SK-N-SH treated with all-trans-retinoic acid at 6 μM for 48 hours (cell line): ENCODE data around the gene GFRA1.
A peak's percentile ranks its signal among the peaks of the same experiment; 100 is the strongest.

Experiments
- ATAC-seq: fragments of 200-7000 bp; cut with Tn5 transposase; 3 replicates; pipeline ENCODE4 v1.9.1; 2020; ENCODE audit warnings: mild to moderate bottlenecking, moderate library complexity
- ARNTL ChIP-seq: fragments of 450-650 bp; formaldehyde crosslinking; IDR thresholded peaks from 2 replicates; pipeline ENCODE4 v1.5.0; 2020; ENCODE audit warnings: low read depth, mild to moderate bottlenecking, moderate library complexity, borderline replicate concordance
- BACH2 ChIP-seq: fragments of 250-450 bp; sonication (Bioruptor Pico); IDR thresholded peaks from 2 replicates; pipeline ENCODE4 v1.9.0; 2021; ENCODE audit warnings: mild to moderate bottlenecking, borderline replicate concordance
- CSDC2 ChIP-seq: fragments of 250-450 bp; sonication (Bioruptor Pico); IDR thresholded peaks from 2 replicates; pipeline ENCODE4 v1.5.0; 2020; ENCODE audit warnings: mild to moderate bottlenecking, moderate library complexity
- ESRRG ChIP-seq: fragments of 250-450 bp; sonication (Bioruptor Pico); IDR thresholded peaks from 2 replicates; pipeline ENCODE4 v1.6.1; 2021; ENCODE audit warnings: mild to moderate bottlenecking
- GLIS3 ChIP-seq: fragments of 250-450 bp; sonication (Bioruptor Pico); IDR thresholded peaks from 2 replicates; pipeline ENCODE4 v1.5.0; 2020; ENCODE audit warnings: mild to moderate bottlenecking, moderate library complexity
- ISL1 ChIP-seq: fragments of 250-450 bp; sonication (Bioruptor Pico); IDR thresholded peaks from 2 replicates; pipeline ENCODE4 v2.1.2; 2022; ENCODE audit warnings: mild to moderate bottlenecking, moderate library complexity
- OSR1 ChIP-seq: fragments of 250-450 bp; sonication (Bioruptor Pico); IDR thresholded peaks from 2 replicates; pipeline ENCODE4 v1.8.0; 2022; ENCODE audit warnings: moderate library complexity, mild to moderate bottlenecking, inconsistent platforms
- PPARA ChIP-seq: fragments of 250-450 bp; sonication (Bioruptor Pico); IDR thresholded peaks from 2 replicates; pipeline ENCODE4 v1.5.0; 2020; ENCODE audit warnings: mild to moderate bottlenecking, borderline replicate concordance
- RARB ChIP-seq: fragments of 250-450 bp; sonication (Bioruptor Pico); IDR thresholded peaks from 2 replicates; pipeline ENCODE4 v1.8.0; 2021; ENCODE audit warnings: mild to moderate bottlenecking, moderate library complexity
- SNAI2 ChIP-seq: fragments of 250-450 bp; sonication (Bioruptor Pico); IDR thresholded peaks from 2 replicates; pipeline ENCODE4 v1.5.0; 2020; ENCODE audit warnings: mild to moderate bottlenecking, moderate library complexity
- TCF4 ChIP-seq: fragments of 250-450 bp; sonication (Bioruptor Pico); IDR thresholded peaks from 2 replicates; pipeline ENCODE4 v1.8.0; 2021; ENCODE audit warnings: mild to moderate bottlenecking, moderate library complexity, borderline replicate concordance
- TOX ChIP-seq: fragments of 250-450 bp; sonication (Bioruptor Pico); IDR thresholded peaks from 2 replicates; pipeline ENCODE4 v1.8.0; 2021; ENCODE audit warnings: mild to moderate bottlenecking, moderate library complexity, borderline replicate concordance
- ZC3H10 ChIP-seq: fragments of 250-450 bp; sonication (Bioruptor Pico); IDR thresholded peaks from 2 replicates; pipeline ENCODE4 v1.5.1; 2021; ENCODE audit warnings: mild to moderate bottlenecking, moderate library complexity
- ZFP3 ChIP-seq: fragments of 250-450 bp; sonication (Bioruptor Pico); IDR thresholded peaks from 2 replicates; pipeline ENCODE4 v1.5.0; 2020; ENCODE audit warnings: mild to moderate bottlenecking, moderate library complexity
- ZFP30 ChIP-seq: fragments of 450-650 bp; formaldehyde crosslinking; IDR thresholded peaks from 2 replicates; pipeline ENCODE4 v1.5.0; 2022; ENCODE audit warnings: mild to moderate bottlenecking, moderate library complexity
- ZNF565 ChIP-seq: fragments of 450-650 bp; formaldehyde crosslinking; conservative IDR thresholded peaks from 2 replicates; pipeline ENCODE4 v1.5.0; 2020; ENCODE audit warnings: low read depth, mild to moderate bottlenecking, moderate library complexity
- ZNF70 ChIP-seq: fragments of 450-650 bp; formaldehyde crosslinking; IDR thresholded peaks from 2 replicates; pipeline ENCODE4 v1.5.0; 2020; ENCODE audit warnings: mild to moderate bottlenecking, moderate library complexity
- ZNF8 ChIP-seq: fragments of 450-650 bp; formaldehyde crosslinking; IDR thresholded peaks from 2 replicates; pipeline ENCODE4 v1.5.0; 2020; ENCODE audit warnings: mild to moderate bottlenecking, moderate library complexity
- TF ChIP-seq, protein P1 (sequence below): fragments of 250-450 bp; sonication (Bioruptor Pico); IDR thresholded peaks from 2 replicates; pipeline ENCODE4 v1.8.0; 2021; ENCODE audit warnings: low read depth, mild to moderate bottlenecking, moderate library complexity, borderline replicate concordance
- TF ChIP-seq, protein P2 (sequence below): fragments of 250-450 bp; sonication (Bioruptor Pico); IDR thresholded peaks from 2 replicates; pipeline ENCODE4 v1.5.0; 2020; ENCODE audit warnings: mild to moderate bottlenecking, moderate library complexity
- TF ChIP-seq, protein P3 (sequence below): fragments of 250-450 bp; sonication (Bioruptor Pico); IDR thresholded peaks from 2 replicates; pipeline ENCODE4 v1.5.1; 2020; ENCODE audit warnings: low read depth, mild to moderate bottlenecking, moderate library complexity
- TF ChIP-seq, protein P4 (sequence below): fragments of 250-450 bp; sonication (Bioruptor Pico); IDR thresholded peaks from 2 replicates; pipeline ENCODE4 v1.5.1; 2021; ENCODE audit warnings: mild to moderate bottlenecking, moderate library complexity

The GFRA1 gene

GRCh38 chr10:116080553-116080952 is 192.5 kb downstream of the GFRA1 start:
- ATAC-seq: no peak
- 0 out of 2 replicates have a peak, but pooled peaks have one; percentile 9 for TF ChIP-seq ISL1
- TF ChIP-seq BACH2: no peak

DNA sequence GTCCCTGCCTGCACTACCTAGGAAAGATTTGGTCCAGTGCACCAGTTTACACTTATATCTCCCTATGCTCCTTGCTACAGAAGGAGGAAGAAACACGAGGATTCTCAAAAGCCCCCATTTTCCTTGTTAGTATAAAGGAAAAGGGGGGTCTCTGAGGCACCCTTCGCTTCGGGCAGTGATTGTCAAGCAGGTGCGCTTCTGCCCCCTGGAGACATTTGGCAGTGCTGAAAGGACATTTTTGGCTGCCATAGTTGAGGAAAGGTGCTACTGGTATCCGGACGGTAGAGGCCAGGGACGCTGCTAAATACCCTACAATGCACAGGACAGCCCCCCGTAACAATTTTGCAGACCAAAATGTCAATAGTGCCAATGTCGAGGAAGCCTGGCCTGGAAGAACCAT is 193.7 kb downstream of the GFRA1 start:
- ATAC-seq: no peak
- TF ChIP-seq, protein P1, sequence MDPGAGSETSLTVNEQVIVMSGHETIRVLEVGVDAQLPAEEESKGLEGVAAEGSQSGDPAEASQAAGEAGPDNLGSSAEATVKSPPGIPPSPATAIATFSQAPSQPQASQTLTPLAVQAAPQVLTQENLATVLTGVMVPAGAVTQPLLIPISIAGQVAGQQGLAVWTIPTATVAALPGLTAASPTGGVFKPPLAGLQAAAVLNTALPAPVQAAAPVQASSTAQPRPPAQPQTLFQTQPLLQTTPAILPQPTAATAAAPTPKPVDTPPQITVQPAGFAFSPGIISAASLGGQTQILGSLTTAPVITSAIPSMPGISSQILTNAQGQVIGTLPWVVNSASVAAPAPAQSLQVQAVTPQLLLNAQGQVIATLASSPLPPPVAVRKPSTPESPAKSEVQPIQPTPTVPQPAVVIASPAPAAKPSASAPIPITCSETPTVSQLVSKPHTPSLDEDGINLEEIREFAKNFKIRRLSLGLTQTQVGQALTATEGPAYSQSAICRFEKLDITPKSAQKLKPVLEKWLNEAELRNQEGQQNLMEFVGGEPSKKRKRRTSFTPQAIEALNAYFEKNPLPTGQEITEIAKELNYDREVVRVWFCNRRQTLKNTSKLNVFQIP (CRISPR knock-in tag): no peak
- TF ChIP-seq SNAI2 (CRISPR knock-in tag) (no peak), CSDC2 (no peak), ZNF565 (CRISPR knock-in tag) (no peak), ISL1 (no peak), BACH2 (no peak), GLIS3 (CRISPR knock-in tag) (no peak), ESRRG (CRISPR knock-in tag) (no peak), ZFP30 (no peak), ZNF8 (CRISPR knock-in tag) (no peak), ZFP3 (CRISPR knock-in tag) (no peak), OSR1 (CRISPR knock-in tag) (no peak), ZC3H10 (no peak), TOX (CRISPR knock-in tag) (no peak), ARNTL (no peak), RARB (no peak)
- TF ChIP-seq, protein P2, sequence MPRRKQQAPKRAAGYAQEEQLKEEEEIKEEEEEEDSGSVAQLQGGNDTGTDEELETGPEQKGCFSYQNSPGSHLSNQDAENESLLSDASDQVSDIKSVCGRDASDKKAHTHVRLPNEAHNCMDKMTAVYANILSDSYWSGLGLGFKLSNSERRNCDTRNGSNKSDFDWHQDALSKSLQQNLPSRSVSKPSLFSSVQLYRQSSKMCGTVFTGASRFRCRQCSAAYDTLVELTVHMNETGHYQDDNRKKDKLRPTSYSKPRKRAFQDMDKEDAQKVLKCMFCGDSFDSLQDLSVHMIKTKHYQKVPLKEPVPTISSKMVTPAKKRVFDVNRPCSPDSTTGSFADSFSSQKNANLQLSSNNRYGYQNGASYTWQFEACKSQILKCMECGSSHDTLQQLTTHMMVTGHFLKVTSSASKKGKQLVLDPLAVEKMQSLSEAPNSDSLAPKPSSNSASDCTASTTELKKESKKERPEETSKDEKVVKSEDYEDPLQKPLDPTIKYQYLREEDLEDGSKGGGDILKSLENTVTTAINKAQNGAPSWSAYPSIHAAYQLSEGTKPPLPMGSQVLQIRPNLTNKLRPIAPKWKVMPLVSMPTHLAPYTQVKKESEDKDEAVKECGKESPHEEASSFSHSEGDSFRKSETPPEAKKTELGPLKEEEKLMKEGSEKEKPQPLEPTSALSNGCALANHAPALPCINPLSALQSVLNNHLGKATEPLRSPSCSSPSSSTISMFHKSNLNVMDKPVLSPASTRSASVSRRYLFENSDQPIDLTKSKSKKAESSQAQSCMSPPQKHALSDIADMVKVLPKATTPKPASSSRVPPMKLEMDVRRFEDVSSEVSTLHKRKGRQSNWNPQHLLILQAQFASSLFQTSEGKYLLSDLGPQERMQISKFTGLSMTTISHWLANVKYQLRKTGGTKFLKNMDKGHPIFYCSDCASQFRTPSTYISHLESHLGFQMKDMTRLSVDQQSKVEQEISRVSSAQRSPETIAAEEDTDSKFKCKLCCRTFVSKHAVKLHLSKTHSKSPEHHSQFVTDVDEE (CRISPR knock-in tag): no peak
- TF ChIP-seq, protein P3, sequence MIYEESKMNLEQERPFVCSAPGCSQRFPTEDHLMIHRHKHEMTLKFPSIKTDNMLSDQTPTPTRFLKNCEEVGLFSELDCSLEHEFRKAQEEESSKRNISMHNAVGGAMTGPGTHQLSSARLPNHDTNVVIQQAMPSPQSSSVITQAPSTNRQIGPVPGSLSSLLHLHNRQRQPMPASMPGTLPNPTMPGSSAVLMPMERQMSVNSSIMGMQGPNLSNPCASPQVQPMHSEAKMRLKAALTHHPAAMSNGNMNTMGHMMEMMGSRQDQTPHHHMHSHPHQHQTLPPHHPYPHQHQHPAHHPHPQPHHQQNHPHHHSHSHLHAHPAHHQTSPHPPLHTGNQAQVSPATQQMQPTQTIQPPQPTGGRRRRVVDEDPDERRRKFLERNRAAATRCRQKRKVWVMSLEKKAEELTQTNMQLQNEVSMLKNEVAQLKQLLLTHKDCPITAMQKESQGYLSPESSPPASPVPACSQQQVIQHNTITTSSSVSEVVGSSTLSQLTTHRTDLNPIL (CRISPR knock-in tag): no peak

GRCh38 chr10:116076621-116077020 is 196.4 kb downstream of the GFRA1 start:
- TF ChIP-seq, protein P4, sequence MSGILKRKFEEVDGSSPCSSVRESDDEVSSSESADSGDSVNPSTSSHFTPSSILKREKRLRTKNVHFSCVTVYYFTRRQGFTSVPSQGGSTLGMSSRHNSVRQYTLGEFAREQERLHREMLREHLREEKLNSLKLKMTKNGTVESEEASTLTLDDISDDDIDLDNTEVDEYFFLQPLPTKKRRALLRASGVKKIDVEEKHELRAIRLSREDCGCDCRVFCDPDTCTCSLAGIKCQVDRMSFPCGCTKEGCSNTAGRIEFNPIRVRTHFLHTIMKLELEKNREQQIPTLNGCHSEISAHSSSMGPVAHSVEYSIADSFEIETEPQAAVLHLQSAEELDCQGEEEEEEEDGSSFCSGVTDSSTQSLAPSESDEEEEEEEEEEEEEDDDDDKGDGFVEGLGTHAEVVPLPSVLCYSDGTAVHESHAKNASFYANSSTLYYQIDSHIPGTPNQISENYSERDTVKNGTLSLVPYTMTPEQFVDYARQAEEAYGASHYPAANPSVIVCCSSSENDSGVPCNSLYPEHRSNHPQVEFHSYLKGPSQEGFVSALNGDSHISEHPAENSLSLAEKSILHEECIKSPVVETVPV (CRISPR knock-in tag): no peak
- no peak for TF ChIP-seq ARNTL
- TF ChIP-seq RARB: no peak
- TF ChIP-seq, protein P3 (CRISPR knock-in tag): no peak
- TF ChIP-seq CSDC2: no peak
- TF ChIP-seq TCF4: no peak
- TF ChIP-seq, protein P1 (CRISPR knock-in tag): no peak
- no peak for TF ChIP-seq GLIS3 (CRISPR knock-in tag)
- no peak for ATAC-seq

DNA sequence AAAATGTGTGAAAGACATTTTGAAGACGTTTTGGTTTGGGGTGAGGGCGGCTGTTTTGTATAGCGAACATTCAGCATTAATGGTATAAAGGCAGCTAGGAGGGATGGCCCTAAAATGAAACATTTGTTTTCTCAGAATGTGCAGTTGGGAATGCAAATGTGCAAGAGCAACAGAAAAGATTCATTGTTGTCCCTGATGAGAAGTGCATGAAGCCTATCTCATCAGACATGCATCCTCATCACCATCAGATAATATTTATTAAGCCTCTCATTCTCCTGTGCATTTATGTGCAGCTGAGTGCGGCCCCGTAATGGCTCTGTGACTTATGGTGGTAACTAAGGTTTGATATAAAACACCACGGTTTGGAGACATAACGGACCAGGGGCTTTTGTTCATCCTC is 199.5 kb downstream of the GFRA1 start:
- ATAC-seq: no peak
- TF ChIP-seq PPARA (CRISPR knock-in tag) (no peak), ZNF8 (CRISPR knock-in tag) (no peak), ISL1 (no peak), ZNF565 (CRISPR knock-in tag) (no peak), ZFP3 (CRISPR knock-in tag) (no peak), ZNF70 (CRISPR knock-in tag) (no peak), TCF4 (no peak), OSR1 (CRISPR knock-in tag) (no peak), SNAI2 (CRISPR knock-in tag) (no peak), CSDC2 (no peak)
- TF ChIP-seq, protein P2 (CRISPR knock-in tag): no peak
- TF ChIP-seq, protein P4 (CRISPR knock-in tag): no peak
